GM23338 (cell line): ENCODE measurements around the gene CARMIL1.

ENCODE experiments used
- CREB1 ChIP-seq: fragments of 250-450 bp; sonication (Bioruptor Pico); IDR thresholded peaks from 2 replicates; pipeline ENCODE4 v1.5.0; 2020; ENCODE audit warnings: low read depth, mild to moderate bottlenecking, moderate library complexity
- CTCF ChIP-seq, 2 experiments: fragments of 200-600 bp in 1 of 2; sonication (generic) in 1 of 2; conservative IDR thresholded peaks; 2 replicates each; pipeline versions ENCODE4 v1.5.1 to v1.6.1; 2016 to 2017; ENCODE audit warnings: antibody characterized with exemption in 2 of 2, low read depth in 2 of 2, mild to moderate bottlenecking in 2 of 2, moderate library complexity in 1 of 2
- ETS1 ChIP-seq: IDR thresholded peaks from 2 replicates; pipeline ENCODE4 v1.6.1; 2016; ENCODE audit warnings: antibody characterized with exemption
- EZH2 ChIP-seq: fragments of 200-600 bp; sonication (generic); IDR thresholded peaks from one replicate; pipeline ENCODE4 v1.8.0; 2017; ENCODE audit warnings: antibody characterized with exemption, mild to moderate bottlenecking, low read depth; ENCODE audit not compliant: unreplicated experiment
- EZH2phosphoT487 ChIP-seq: fragments of 200-600 bp; sonication (generic); IDR thresholded peaks from one replicate; pipeline ENCODE4 v1.8.1; 2018; ENCODE audit warnings: antibody characterized with exemption; ENCODE audit not compliant: unreplicated experiment
- JUNB ChIP-seq: IDR thresholded peaks from one replicate; pipeline ENCODE4 v1.6.1; 2016; ENCODE audit warnings: antibody characterized with exemption; ENCODE audit not compliant: unreplicated experiment
- NANOG ChIP-seq: IDR thresholded peaks from 2 replicates; pipeline ENCODE4 v1.6.1; 2016; ENCODE audit warnings: antibody characterized with exemption, borderline replicate concordance
- POLR2AphosphoS5 ChIP-seq: IDR thresholded peaks from 2 replicates; pipeline ENCODE4 v1.6.1; 2016; ENCODE audit warnings: antibody characterized with exemption, low read depth
- REST ChIP-seq: IDR thresholded peaks from one replicate; pipeline ENCODE4 v1.6.1; 2018; ENCODE audit warnings: antibody characterized with exemption; ENCODE audit not compliant: unreplicated experiment
- STAT1 ChIP-seq: IDR thresholded peaks from one replicate; pipeline ENCODE4 v1.6.1; 2016; ENCODE audit warnings: antibody characterized with exemption; ENCODE audit not compliant: unreplicated experiment
- ZNF114 ChIP-seq: fragments of 250-450 bp; sonication (Bioruptor Pico); IDR thresholded peaks from 2 replicates; pipeline ENCODE4 v1.5.0; 2020; ENCODE audit warnings: mild to moderate bottlenecking, moderate library complexity
- ZNF331 ChIP-seq: fragments of 250-450 bp; sonication (Bioruptor Pico); IDR thresholded peaks from 2 replicates; pipeline ENCODE4 v1.5.0; 2020; ENCODE audit warnings: low read depth, mild to moderate bottlenecking, moderate library complexity
- ZNF462 ChIP-seq: fragments of 250-450 bp; sonication (Bioruptor Pico); IDR thresholded peaks from 2 replicates; pipeline ENCODE4 v1.5.0; 2020; ENCODE audit warnings: mild to moderate bottlenecking, moderate library complexity

GRCh38 chr6:25369036-25369432, 89.9 kb downstream of the CARMIL1 start:
- TF ChIP-seq CTCF (conservative IDR thresholded peaks at IDR 0.05; ENCODE audit: low read depth in 2 of 2): no peak
- no peak for TF ChIP-seq EZH2phosphoT487
- TF ChIP-seq POLR2AphosphoS5: no peak
- no peak for TF ChIP-seq ZNF331
- TF ChIP-seq REST: no peak
- TF ChIP-seq ZNF114: no peak
- TF ChIP-seq EZH2: no peak
- TF ChIP-seq CREB1 (CRISPR knock-in tag): no peak
- no peak for TF ChIP-seq STAT1
- TF ChIP-seq JUNB: no peak
- TF ChIP-seq ETS1: no peak
- no peak for TF ChIP-seq NANOG
- TF ChIP-seq ZNF462 (CRISPR knock-in tag): no peak
